ENCODE data around the gene KCTD16.

KCTD16 gene

DNA sequence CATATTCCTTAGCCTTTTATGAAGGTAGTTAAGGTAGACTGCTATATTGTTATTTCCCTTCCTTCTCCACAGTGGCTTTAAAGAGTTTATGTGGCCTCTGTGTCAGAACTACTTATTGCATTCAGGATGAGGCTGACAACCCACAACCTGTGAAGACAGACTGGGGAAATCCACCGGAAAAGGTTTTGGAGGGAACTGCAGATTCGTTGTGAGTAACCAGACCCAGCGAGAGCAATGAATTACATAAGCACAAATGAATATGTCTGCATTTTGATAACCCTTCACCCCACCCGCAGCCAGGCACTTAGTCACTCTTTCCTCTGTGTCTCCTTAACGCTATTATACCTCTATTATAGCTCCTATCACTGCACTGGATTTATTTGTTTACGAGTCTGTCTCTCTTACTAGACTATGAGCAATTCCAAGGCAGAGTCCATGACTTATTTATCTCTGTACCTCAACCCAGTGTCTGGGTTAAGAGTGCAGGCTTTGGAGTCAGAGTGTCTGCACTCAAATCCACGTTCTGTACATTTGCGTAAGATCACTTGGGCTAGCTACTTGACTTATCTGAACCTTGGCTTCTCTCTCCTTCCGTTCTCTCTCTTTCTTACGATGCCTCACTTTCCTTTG, 19.2 kb downstream of the KCTD16 start:
- no CpG with 5 or more reads among the region's 10 CpGs for WGBS (ENCODE audit: extremely low coverage, insufficient coverage, low lambda C conversion rate)
- no peak overlapping the region for H3K4me2 ChIP-seq (ENCODE audit: low read length)
- no peak overlapping the region for H3K27ac ChIP-seq (ENCODE audit: low read depth, low read length)

GRCh38 chr5:144191531-144191930, 20.9 kb downstream of the KCTD16 start:
- H3K79me1 ChIP-seq (ENCODE audit: low read length): no peaks in the 10 kb centered on the region
- no peak for DNase-seq
- H2BK15ac ChIP-seq (replicated peaks; ENCODE audit: low read depth): no peak overlapping the region
- no peak overlapping the region for H3K18ac ChIP-seq (ENCODE audit: low read length)
- H3K23ac ChIP-seq (ENCODE audit: low read length): no peak overlapping the region
- H3K79me2 ChIP-seq (ENCODE audit: control insufficient read depth, insufficient read depth, low read length): no peaks in the 10 kb centered on the region
- no CpG with 5 or more reads among the region's 3 CpGs for WGBS (ENCODE audit: extremely low coverage, insufficient coverage, low lambda C conversion rate)
- H2BK120ac ChIP-seq (ENCODE audit: low read depth, low read length): no peak overlapping the region
- no peaks in the 10 kb centered on the region for H3K4me1 ChIP-seq (ENCODE audit: control insufficient read depth, low read depth, low read length)
- no peaks in the 10 kb centered on the region for H3K36me3 ChIP-seq (ENCODE audit: control insufficient read depth, insufficient read depth, low read length)
- H3K27me3 ChIP-seq (ENCODE audit: insufficient read depth, low read length, poor library complexity): no peaks in the 10 kb centered on the region
- H2BK5ac ChIP-seq (ENCODE audit: low read length): no peak overlapping the region
- no peak overlapping the region for H3K27ac ChIP-seq (ENCODE audit: low read depth, low read length)
- H4K5ac ChIP-seq (ENCODE audit: low read length): no peak overlapping the region
- H3K9ac ChIP-seq (ENCODE audit: low read length): no peak overlapping the region
- no peak overlapping the region for H4K8ac ChIP-seq (ENCODE audit: low read depth, low read length)
- H3K4me2 ChIP-seq (ENCODE audit: low read length): no peak overlapping the region
- H3K4ac ChIP-seq (ENCODE audit: low read depth, low read length): no peak overlapping the region
- no peak overlapping the region for H3K4me3 ChIP-seq (ENCODE audit: low read length)
- H2AK5ac ChIP-seq (ENCODE audit: low read length): no peak overlapping the region
- no peak overlapping the region for H3K56ac ChIP-seq (ENCODE audit: low read length)

More for the DNA sequence above, 19.2 kb downstream of the KCTD16 start:
- Histone ChIP-seq H2BK120ac (ENCODE audit: low read depth, low read length) (no peak overlapping the region), H3K9ac (ENCODE audit: low read length) (no peak overlapping the region), H3K4ac (ENCODE audit: low read depth, low read length) (no peak overlapping the region), H3K23ac (ENCODE audit: low read length) (no peak overlapping the region), H2BK15ac (replicated peaks; ENCODE audit: low read depth) (no peak overlapping the region), H3K56ac (ENCODE audit: low read length) (no peak overlapping the region), H4K8ac (ENCODE audit: low read depth, low read length) (no peak overlapping the region), H3K18ac (ENCODE audit: low read length) (no peak overlapping the region), H3K27me3 (ENCODE audit: insufficient read depth, low read length, poor library complexity) (no peaks in the 10 kb centered on the region), H3K36me3 (ENCODE audit: control insufficient read depth, insufficient read depth, low read length) (no peaks in the 10 kb centered on the region), H2BK5ac (ENCODE audit: low read length) (no peak overlapping the region), H2AK5ac (ENCODE audit: low read length) (no peak overlapping the region), H3K79me2 (ENCODE audit: control insufficient read depth, insufficient read depth, low read length) (no peaks in the 10 kb centered on the region), H3K4me3 (ENCODE audit: low read length) (no peak overlapping the region), H4K5ac (ENCODE audit: low read length) (no peak overlapping the region), H3K4me1 (ENCODE audit: control insufficient read depth, low read depth, low read length) (no peaks in the 10 kb centered on the region), H3K79me1 (ENCODE audit: low read length) (no peaks in the 10 kb centered on the region)
- no peak for DNase-seq

DNA sequence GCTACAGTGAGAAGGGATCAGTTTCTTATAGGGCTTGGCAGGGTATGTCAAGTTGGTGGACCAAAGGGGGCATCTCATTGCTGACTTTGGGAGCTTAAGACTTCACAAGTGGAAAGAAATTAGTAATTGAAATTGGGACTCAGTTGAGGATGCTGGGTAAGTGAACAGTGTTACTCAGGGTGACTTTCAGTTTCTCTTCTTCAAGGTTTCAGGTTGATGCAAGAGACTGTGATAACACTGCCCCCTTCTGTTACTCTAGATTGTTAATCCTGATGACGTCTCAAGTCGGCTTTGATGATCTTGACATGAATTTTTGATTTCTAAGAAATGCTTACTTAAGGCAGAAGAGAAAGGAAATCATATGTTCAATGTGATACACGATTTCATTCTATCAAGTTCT, 21.3 kb downstream of the KCTD16 start:
- H2AK5ac ChIP-seq (ENCODE audit: low read length): no peak overlapping the region
- H3K27me3 ChIP-seq (ENCODE audit: insufficient read depth, low read length, poor library complexity): no peaks in the 10 kb centered on the region
- no peak overlapping the region for H2BK15ac ChIP-seq (replicated peaks; ENCODE audit: low read depth)
- H3K56ac ChIP-seq (ENCODE audit: low read length): no peak overlapping the region
- no peaks in the 10 kb centered on the region for H3K4me1 ChIP-seq (ENCODE audit: control insufficient read depth, low read depth, low read length)
- H4K5ac ChIP-seq (ENCODE audit: low read length): no peak overlapping the region
- H4K8ac ChIP-seq (ENCODE audit: low read depth, low read length): no peak overlapping the region
- no CpG with 5 or more reads among the region's 3 CpGs for WGBS (ENCODE audit: extremely low coverage, insufficient coverage, low lambda C conversion rate)
- H3K4me3 ChIP-seq (ENCODE audit: low read length): no peak overlapping the region
- no peak overlapping the region for H3K4me2 ChIP-seq (ENCODE audit: low read length)
- no peaks in the 10 kb centered on the region for H3K79me2 ChIP-seq (ENCODE audit: control insufficient read depth, insufficient read depth, low read length)
- no peak overlapping the region for H3K27ac ChIP-seq (ENCODE audit: low read depth, low read length)
- no peak overlapping the region for H2BK5ac ChIP-seq (ENCODE audit: low read length)
- H2BK120ac ChIP-seq (ENCODE audit: low read depth, low read length): no peak overlapping the region
- H3K18ac ChIP-seq (ENCODE audit: low read length): no peak overlapping the region
- H3K23ac ChIP-seq (ENCODE audit: low read length): no peak overlapping the region
- no peak overlapping the region for H3K4ac ChIP-seq (ENCODE audit: low read depth, low read length)
- no peak overlapping the region for H3K9ac ChIP-seq (ENCODE audit: low read length)
- peak; percentile 82 for DNase-seq
- no peaks in the 10 kb centered on the region for H3K79me1 ChIP-seq (ENCODE audit: low read length)
- no peaks in the 10 kb centered on the region for H3K36me3 ChIP-seq (ENCODE audit: control insufficient read depth, insufficient read depth, low read length)

DNA sequence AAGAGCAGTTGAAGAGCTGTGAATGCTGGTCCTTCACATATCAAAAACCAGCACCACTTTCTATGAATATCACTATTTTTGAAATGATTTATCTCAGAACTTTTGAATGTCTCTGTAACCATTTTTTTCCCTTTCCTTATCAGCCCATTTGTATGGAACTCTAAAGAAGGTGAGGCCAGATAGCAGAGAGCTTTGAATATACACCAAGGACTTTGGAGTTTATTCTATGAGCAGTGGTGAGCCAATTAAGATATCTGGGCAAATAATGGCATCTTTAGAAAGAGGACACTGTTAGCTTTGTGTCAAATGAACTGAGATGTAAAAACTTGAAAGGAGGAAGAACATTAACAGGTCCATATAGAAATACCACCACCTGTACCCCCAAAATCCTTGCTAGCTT, 22.0 kb downstream of the KCTD16 start:
- Histone ChIP-seq H4K8ac (ENCODE audit: low read depth, low read length) (no peak overlapping the region), H3K4ac (ENCODE audit: low read depth, low read length) (no peak overlapping the region), H3K4me2 (ENCODE audit: low read length) (no peak overlapping the region), H3K4me1 (ENCODE audit: control insufficient read depth, low read depth, low read length) (no peaks in the 10 kb centered on the region), H3K18ac (ENCODE audit: low read length) (no peak overlapping the region), H3K27ac (ENCODE audit: low read depth, low read length) (no peak overlapping the region), H3K56ac (ENCODE audit: low read length) (no peak overlapping the region), H3K79me1 (ENCODE audit: low read length) (no peaks in the 10 kb centered on the region), H4K5ac (ENCODE audit: low read length) (no peak overlapping the region), H3K79me2 (ENCODE audit: control insufficient read depth, insufficient read depth, low read length) (no peaks in the 10 kb centered on the region), H2BK5ac (ENCODE audit: low read length) (no peak overlapping the region), H3K27me3 (ENCODE audit: insufficient read depth, low read length, poor library complexity) (no peaks in the 10 kb centered on the region), H2AK5ac (ENCODE audit: low read length) (no peak overlapping the region), H3K4me3 (ENCODE audit: low read length) (no peak overlapping the region), H2BK15ac (replicated peaks; ENCODE audit: low read depth) (no peak overlapping the region), H3K23ac (ENCODE audit: low read length) (no peak overlapping the region), H3K36me3 (ENCODE audit: control insufficient read depth, insufficient read depth, low read length) (no peaks in the 10 kb centered on the region), H3K9ac (ENCODE audit: low read length) (no peak overlapping the region), H2BK120ac (ENCODE audit: low read depth, low read length) (no peak overlapping the region)
- DNase-seq: no peak

DNA sequence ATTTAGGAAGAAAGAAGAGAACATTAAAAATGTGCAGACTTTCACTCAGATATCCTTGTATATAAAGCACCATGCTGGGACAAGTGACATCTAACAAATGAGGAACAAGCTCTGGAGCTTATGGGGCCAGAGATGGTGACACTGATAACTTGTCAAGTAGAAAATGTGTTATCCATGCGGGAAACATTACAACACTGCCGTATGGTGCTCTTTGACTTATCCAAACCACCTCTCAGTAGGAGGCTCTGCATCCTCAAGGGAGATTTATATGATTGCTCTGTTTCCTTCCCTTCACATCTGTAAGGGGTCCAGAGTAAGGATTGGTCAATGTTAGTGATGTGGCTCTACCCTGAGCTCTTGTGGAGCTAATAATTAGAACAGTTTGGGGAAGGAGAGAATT, 23.5 kb downstream of the KCTD16 start:
- H2BK120ac ChIP-seq (ENCODE audit: low read depth, low read length): no peak overlapping the region
- no peak overlapping the region for H3K4me2 ChIP-seq (ENCODE audit: low read length)
- no peak overlapping the region for H2BK15ac ChIP-seq (replicated peaks; ENCODE audit: low read depth)
- no peak overlapping the region for H4K8ac ChIP-seq (ENCODE audit: low read depth, low read length)
- no peak overlapping the region for H3K4me3 ChIP-seq (ENCODE audit: low read length)
- H3K79me1 ChIP-seq (ENCODE audit: low read length): no peaks in the 10 kb centered on the region
- H3K23ac ChIP-seq (ENCODE audit: low read length): no peak overlapping the region
- no peak overlapping the region for H3K27ac ChIP-seq (ENCODE audit: low read depth, low read length)
- H3K36me3 ChIP-seq (ENCODE audit: control insufficient read depth, insufficient read depth, low read length): no peaks in the 10 kb centered on the region
- no peaks in the 10 kb centered on the region for H3K79me2 ChIP-seq (ENCODE audit: control insufficient read depth, insufficient read depth, low read length)
- H4K5ac ChIP-seq (ENCODE audit: low read length): no peak overlapping the region
- no peaks in the 10 kb centered on the region for H3K4me1 ChIP-seq (ENCODE audit: control insufficient read depth, low read depth, low read length)
- H3K9ac ChIP-seq (ENCODE audit: low read length): no peak overlapping the region
- peak; percentile 33 for DNase-seq
- H3K18ac ChIP-seq (ENCODE audit: low read length): no peak overlapping the region
- H3K56ac ChIP-seq (ENCODE audit: low read length): no peak overlapping the region
- H3K4ac ChIP-seq (ENCODE audit: low read depth, low read length): no peak overlapping the region
- no peak overlapping the region for H2BK5ac ChIP-seq (ENCODE audit: low read length)
- no peak overlapping the region for H2AK5ac ChIP-seq (ENCODE audit: low read length)
- H3K27me3 ChIP-seq (ENCODE audit: insufficient read depth, low read length, poor library complexity): no peaks in the 10 kb centered on the region
- WGBS (ENCODE audit: extremely low coverage, insufficient coverage, low lambda C conversion rate): no CpG with 5 or more reads among the region's 2 CpGs

- Histone ChIP-seq H3K27me3 (ENCODE audit: insufficient read depth, low read length, poor library complexity) (no peaks in the 10 kb centered on the region), H2BK5ac (ENCODE audit: low read length) (no peak overlapping the region), H3K36me3 (ENCODE audit: control insufficient read depth, insufficient read depth, low read length) (no peaks in the 10 kb centered on the region), H4K5ac (ENCODE audit: low read length) (no peak overlapping the region), H3K4ac (ENCODE audit: low read depth, low read length) (no peak overlapping the region), H3K4me3 (ENCODE audit: low read length) (no peak overlapping the region), H3K9ac (ENCODE audit: low read length) (no peak overlapping the region), H3K56ac (ENCODE audit: low read length) (no peak overlapping the region), H3K79me1 (ENCODE audit: low read length) (no peaks in the 10 kb centered on the region), H2BK120ac (ENCODE audit: low read depth, low read length) (no peak overlapping the region), H4K8ac (ENCODE audit: low read depth, low read length) (no peak overlapping the region), H3K23ac (ENCODE audit: low read length) (no peak overlapping the region), H3K27ac (ENCODE audit: low read depth, low read length) (no peak overlapping the region), H2BK15ac (replicated peaks; ENCODE audit: low read depth) (no peak overlapping the region), H3K79me2 (ENCODE audit: control insufficient read depth, insufficient read depth, low read length) (no peaks in the 10 kb centered on the region), H3K18ac (ENCODE audit: low read length) (no peak overlapping the region), H3K4me1 (ENCODE audit: control insufficient read depth, low read depth, low read length) (no peaks in the 10 kb centered on the region), H3K4me2 (ENCODE audit: low read length) (no peak overlapping the region), H2AK5ac (ENCODE audit: low read length) (no peak overlapping the region)
- no CpG with 5 or more reads among the region's 4 CpGs for WGBS (ENCODE audit: extremely low coverage, insufficient coverage, low lambda C conversion rate)
- no peak for DNase-seq
These were observed 24.8 kb downstream of the KCTD16 start for GRCh38 chr5:144195448-144195847.

Data from mesendoderm (in vitro differentiated cells).